ENCODE data around the gene C1GALT1. TPM values are rescaled to one million over a fixed set of nuclear protein-coding genes. Genes with fewer than 3 reads are reported as not detected.

Gene C1GALT1
- total and polyA plus RNA-seq, 12 donors: 3.6 to 217 (median 18.2) TPM

- no peak overlapping the region for H3K27ac ChIP-seq
- H3K36me3 ChIP-seq (replicated peaks in 1 of 2): no peaks in the 10 kb centered on the region
- H3K27me3 ChIP-seq: no peaks in the 10 kb centered on the region
- WGBS, 4 donors: 83 to 98% (median 90%) methylated on average over 1 of the region's 1 CpG
- intact Hi-C loops (cut with DNase I): no loop called here
- DNase-seq: no peak
- H3K4me3 ChIP-seq: no peak overlapping the region
- no peaks in the 10 kb centered on the region for H3K4me1 ChIP-seq (replicated peaks in 1 of 2)
- no peak for TF ChIP-seq POLR2A (IDR thresholded peaks at IDR 0.05)
- TF ChIP-seq CTCF (IDR thresholded peaks at IDR 0.05): no peak
- peaks cover 0 to 17% (median 6%) of the 10 kb centered on the region in 3 donors for H3K9me3 ChIP-seq (replicated peaks in 1 of 3)
These were observed 46.6 kb downstream of the C1GALT1 start for GRCh38 chr7:7228967-7229366.

GRCh38 chr7:7231000-7231399, 48.7 kb downstream of the C1GALT1 start:
- Histone ChIP-seq H3K27ac (no peak overlapping the region), H3K9me3 (replicated peaks in 1 of 3) (peaks cover 0 to 17% (median 6%) of the 10 kb centered on the region in 3 donors), H3K4me1 (replicated peaks in 1 of 2) (no peaks in the 10 kb centered on the region), H3K27me3 (no peaks in the 10 kb centered on the region), H3K4me3 (no peak overlapping the region), H3K36me3 (replicated peaks in 1 of 2) (no peaks in the 10 kb centered on the region)
- DNase-seq: no peak
- intact Hi-C loops (cut with DNase I): no loop called here
- TF ChIP-seq CTCF (IDR thresholded peaks at IDR 0.05): no peak
- no peak for TF ChIP-seq POLR2A (IDR thresholded peaks at IDR 0.05)
- 94 to 100% (median 97%) methylated on average over 1 of the region's 1 CpG for WGBS, 4 donors

- DNase-seq: no peak
- Histone ChIP-seq H3K27me3 (no peaks in the 10 kb centered on the region), H3K4me1 (replicated peaks in 1 of 2) (no peaks in the 10 kb centered on the region), H3K36me3 (replicated peaks in 1 of 2) (no peaks in the 10 kb centered on the region), H3K9me3 (replicated peaks in 1 of 3) (peaks cover 0 to 17% (median 6%) of the 10 kb centered on the region in 3 donors), H3K4me3 (no peak overlapping the region), H3K27ac (no peak overlapping the region)
- 77 to 99% (median 98%) methylated on average over 3 of the region's 3 CpGs for WGBS, 4 donors
- TF ChIP-seq CTCF (IDR thresholded peaks at IDR 0.05): no peak
- intact Hi-C loops (cut with DNase I): no loop called here
These were observed 49.5 kb downstream of the C1GALT1 start for GRCh38 chr7:7231865-7232264.

GRCh38 chr7:7235347-7235746, 53.0 kb downstream of the C1GALT1 start:
- WGBS, 4 donors: 92 to 97% (median 93%) methylated on average over 3 of the region's 3 CpGs
- TF ChIP-seq POLR2A (IDR thresholded peaks at IDR 0.05): no peak
- no peaks in the 10 kb centered on the region for H3K36me3 ChIP-seq (replicated peaks in 1 of 2)
- H3K9me3 ChIP-seq (replicated peaks in 1 of 3): peaks cover 0 to 15% (median 6%) of the 10 kb centered on the region in 3 donors
- no peaks in the 10 kb centered on the region for H3K27me3 ChIP-seq
- peaks cover 0 to 11% of the 10 kb centered on the region in 2 donors for H3K4me1 ChIP-seq (replicated peaks in 1 of 2)
- no peak overlapping the region for H3K4me3 ChIP-seq
- no peak for DNase-seq
- H3K27ac ChIP-seq: no peak overlapping the region
- intact Hi-C loops (cut with DNase I): no loop called here

GRCh38 chr7:7236041-7236440, 53.7 kb downstream of the C1GALT1 start:
- Histone ChIP-seq H3K27me3 (no peaks in the 10 kb centered on the region), H3K4me1 (replicated peaks in 1 of 2) (peaks cover 0 to 11% of the 10 kb centered on the region in 2 donors), H3K27ac (no peak overlapping the region), H3K36me3 (replicated peaks in 1 of 2) (no peaks in the 10 kb centered on the region), H3K9me3 (replicated peaks in 1 of 3) (peaks cover 0 to 8% (median 4%) of the 10 kb centered on the region in 3 donors), H3K4me3 (no peak overlapping the region)
- 95 to 98% (median 97%) methylated on average over 1 of the region's 1 CpG for WGBS, 4 donors
- intact Hi-C loops (cut with DNase I): no loop called here
- TF ChIP-seq CTCF (IDR thresholded peaks at IDR 0.05) (no peak), POLR2A (IDR thresholded peaks at IDR 0.05) (no peak)
- DNase-seq: no peak

All from adrenal gland (tissue), 12 donors.